Fibroblast of peridontal ligament (primary cell): ENCODE measurements around the gene NFIB.
A peak's percentile ranks its signal among the peaks of the same experiment; 100 is the strongest.

Experiments used
- DNase-seq: peaks from one replicate; pipeline ENCODE4 v3.0.0-alpha.2; 2010; ENCODE audit errors: extremely low read depth

The NFIB gene

GRCh38 chr9:14107495-14107894, 206.4 kb downstream of the NFIB start:
- no peak for DNase-seq

- DNase-seq = no peak
These were observed 207.2 kb downstream of the NFIB start for GRCh38 chr9:14106699-14107098.

GRCh38 chr9:14104496-14104895, 209.4 kb downstream of the NFIB start:
- no peak for DNase-seq

- peak; percentile 60 for DNase-seq
These were observed 210.8 kb downstream of the NFIB start for GRCh38 chr9:14103115-14103514.

- no peak for DNase-seq
These were observed 214.2 kb downstream of the NFIB start for GRCh38 chr9:14099737-14100136.

- no peak for DNase-seq
These were observed 215.3 kb downstream of the NFIB start for GRCh38 chr9:14098486-14099180.

GRCh38 chr9:14097666-14098415, 216.1 kb downstream of the NFIB start:
- peak; percentile 57 for DNase-seq

GRCh38 chr9:14097215-14097614, 216.7 kb downstream of the NFIB start:
- DNase-seq = no peak

- peak; percentile 72 for DNase-seq
These were observed 217.6 kb downstream of the NFIB start for GRCh38 chr9:14096258-14096922.

- DNase-seq = no peak
These were observed 218.7 kb downstream of the NFIB start for GRCh38 chr9:14095277-14095676.

- DNase-seq = no peak
These were observed 219.4 kb downstream of the NFIB start for GRCh38 chr9:14094491-14094890.

GRCh38 chr9:14092344-14092743, 221.6 kb downstream of the NFIB start:
- no peak for DNase-seq

GRCh38 chr9:14089051-14089803, 224.7 kb downstream of the NFIB start:
- DNase-seq = no peak

- DNase-seq = no peak
These were observed 226.4 kb downstream of the NFIB start for GRCh38 chr9:14087576-14087975.

- no peak for DNase-seq
These were observed 227.4 kb downstream of the NFIB start for GRCh38 chr9:14086495-14086894.

- DNase-seq = no peak
These were observed 228.1 kb downstream of the NFIB start for GRCh38 chr9:14085810-14086209.

- no peak for DNase-seq
These were observed 229.1 kb downstream of the NFIB start for GRCh38 chr9:14084867-14085266.

GRCh38 chr9:14083366-14083765, 230.6 kb downstream of the NFIB start:
- no peak for DNase-seq

GRCh38 chr9:14082732-14083131, 231.2 kb downstream of the NFIB start:
- DNase-seq = no peak

- no peak for DNase-seq
These were observed 232.2 kb downstream of the NFIB start for GRCh38 chr9:14081745-14082144.

GRCh38 chr9:14080959-14081542, 232.9 kb downstream of the NFIB start:
- DNase-seq = no peak

- DNase-seq = no peak
These were observed 234.5 kb downstream of the NFIB start for GRCh38 chr9:14079440-14079839.
